Esophagus squamous epithelium (tissue), 4 donors: Measurements from ENCODE around the gene LRFN5.

Experiments used
- POLR2A ChIP-seq, 4 donors: fragments of 450-650 bp; IDR thresholded peaks; one replicate each; pipeline ENCODE4 v1.6.1; 2017; ENCODE audit warnings: antibody characterized with exemption in 4 of 4, mild to moderate bottlenecking in 4 of 4, moderate library complexity in 3 of 4
- TF ChIP-seq, protein P1 (sequence below), 6 experiments: fragments of 450-650 bp in 4 of 6; fragments of 200-600 bp in 2 of 6; sonication (generic) in 2 of 6; IDR thresholded peaks; one replicate each; pipeline ENCODE4 v1.5.1; 2016 to 2019; ENCODE audit warnings: antibody characterized with exemption in 6 of 6, mild to moderate bottlenecking in 4 of 6, moderate library complexity in 4 of 6

DNA sequence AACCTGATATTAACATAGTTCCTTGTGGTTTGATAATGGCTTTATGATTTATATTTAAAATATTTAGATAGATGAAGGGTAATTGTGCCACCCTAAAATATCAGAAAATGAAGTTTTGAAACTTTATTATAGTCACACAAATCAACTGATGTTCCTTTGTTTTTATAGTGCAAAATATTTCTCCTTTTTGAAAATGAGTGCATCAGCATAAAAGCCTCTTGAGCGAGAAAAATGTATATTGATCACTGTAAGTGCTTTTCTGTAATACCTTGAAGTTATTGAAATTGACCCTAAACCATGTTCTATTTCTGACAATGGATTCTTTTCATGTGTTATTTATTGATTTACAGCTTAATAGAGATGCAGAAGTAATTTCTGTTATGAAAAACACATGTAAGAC lies 35.0 kb downstream of the LRFN5 start:
- TF ChIP-seq POLR2A (IDR thresholded peaks at IDR 0.05), result no peak
- TF ChIP-seq, protein P1, sequence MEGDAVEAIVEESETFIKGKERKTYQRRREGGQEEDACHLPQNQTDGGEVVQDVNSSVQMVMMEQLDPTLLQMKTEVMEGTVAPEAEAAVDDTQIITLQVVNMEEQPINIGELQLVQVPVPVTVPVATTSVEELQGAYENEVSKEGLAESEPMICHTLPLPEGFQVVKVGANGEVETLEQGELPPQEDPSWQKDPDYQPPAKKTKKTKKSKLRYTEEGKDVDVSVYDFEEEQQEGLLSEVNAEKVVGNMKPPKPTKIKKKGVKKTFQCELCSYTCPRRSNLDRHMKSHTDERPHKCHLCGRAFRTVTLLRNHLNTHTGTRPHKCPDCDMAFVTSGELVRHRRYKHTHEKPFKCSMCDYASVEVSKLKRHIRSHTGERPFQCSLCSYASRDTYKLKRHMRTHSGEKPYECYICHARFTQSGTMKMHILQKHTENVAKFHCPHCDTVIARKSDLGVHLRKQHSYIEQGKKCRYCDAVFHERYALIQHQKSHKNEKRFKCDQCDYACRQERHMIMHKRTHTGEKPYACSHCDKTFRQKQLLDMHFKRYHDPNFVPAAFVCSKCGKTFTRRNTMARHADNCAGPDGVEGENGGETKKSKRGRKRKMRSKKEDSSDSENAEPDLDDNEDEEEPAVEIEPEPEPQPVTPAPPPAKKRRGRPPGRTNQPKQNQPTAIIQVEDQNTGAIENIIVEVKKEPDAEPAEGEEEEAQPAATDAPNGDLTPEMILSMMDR (IDR thresholded peaks at IDR 0.05), result no peak
